Measurements from ENCODE around the gene UBAP1L.
"Not testable (repeated sequence)": the region's sequence is repeated elsewhere in the genome, so short reads cannot be mapped to it uniquely, and the experiment has no call there.

Gene UBAP1L

DNA sequence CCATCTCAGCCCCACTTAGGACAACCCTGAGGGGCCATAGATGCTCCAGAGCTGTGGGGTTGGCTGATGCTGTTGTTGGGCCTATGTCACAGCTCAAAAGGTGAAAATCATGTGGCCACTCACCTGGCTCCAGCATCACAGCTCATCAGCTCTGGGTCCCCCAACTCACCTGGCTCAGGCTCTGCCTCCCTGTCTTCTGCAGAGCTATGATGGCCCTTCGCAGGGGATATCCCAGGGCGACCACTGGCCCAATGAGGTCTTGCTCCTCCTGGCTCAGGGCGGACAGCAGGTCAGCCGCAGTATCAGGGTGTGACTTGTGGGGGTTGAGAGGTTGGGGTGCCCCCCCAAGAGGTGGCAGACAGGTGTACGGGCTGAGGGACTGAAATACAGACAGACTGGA is 15.7 kb downstream of the UBAP1L start:
- no peak overlapping the region for H3K4me3 ChIP-seq (ENCODE audit: low read depth, low read length)
- TF ChIP-seq, protein P1, sequence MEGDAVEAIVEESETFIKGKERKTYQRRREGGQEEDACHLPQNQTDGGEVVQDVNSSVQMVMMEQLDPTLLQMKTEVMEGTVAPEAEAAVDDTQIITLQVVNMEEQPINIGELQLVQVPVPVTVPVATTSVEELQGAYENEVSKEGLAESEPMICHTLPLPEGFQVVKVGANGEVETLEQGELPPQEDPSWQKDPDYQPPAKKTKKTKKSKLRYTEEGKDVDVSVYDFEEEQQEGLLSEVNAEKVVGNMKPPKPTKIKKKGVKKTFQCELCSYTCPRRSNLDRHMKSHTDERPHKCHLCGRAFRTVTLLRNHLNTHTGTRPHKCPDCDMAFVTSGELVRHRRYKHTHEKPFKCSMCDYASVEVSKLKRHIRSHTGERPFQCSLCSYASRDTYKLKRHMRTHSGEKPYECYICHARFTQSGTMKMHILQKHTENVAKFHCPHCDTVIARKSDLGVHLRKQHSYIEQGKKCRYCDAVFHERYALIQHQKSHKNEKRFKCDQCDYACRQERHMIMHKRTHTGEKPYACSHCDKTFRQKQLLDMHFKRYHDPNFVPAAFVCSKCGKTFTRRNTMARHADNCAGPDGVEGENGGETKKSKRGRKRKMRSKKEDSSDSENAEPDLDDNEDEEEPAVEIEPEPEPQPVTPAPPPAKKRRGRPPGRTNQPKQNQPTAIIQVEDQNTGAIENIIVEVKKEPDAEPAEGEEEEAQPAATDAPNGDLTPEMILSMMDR (IDR thresholded peaks at IDR 0.05; ENCODE audit: low read depth, low read length) = no peak

GRCh38 chr15:65097651-65098263 is 17.2 kb downstream of the UBAP1L start:
- H3K4me3 ChIP-seq (ENCODE audit: low read depth, low read length) = no peak overlapping the region
- TF ChIP-seq, protein P1 (IDR thresholded peaks at IDR 0.05; ENCODE audit: low read depth, low read length) = no peak

GRCh38 chr15:65096481-65097385 is 18.3 kb downstream of the UBAP1L start:
- TF ChIP-seq, protein P1 (IDR thresholded peaks at IDR 0.05; ENCODE audit: low read depth, low read length) = no peak
- no peak overlapping the region for H3K4me3 ChIP-seq (ENCODE audit: low read depth, low read length)

DNA sequence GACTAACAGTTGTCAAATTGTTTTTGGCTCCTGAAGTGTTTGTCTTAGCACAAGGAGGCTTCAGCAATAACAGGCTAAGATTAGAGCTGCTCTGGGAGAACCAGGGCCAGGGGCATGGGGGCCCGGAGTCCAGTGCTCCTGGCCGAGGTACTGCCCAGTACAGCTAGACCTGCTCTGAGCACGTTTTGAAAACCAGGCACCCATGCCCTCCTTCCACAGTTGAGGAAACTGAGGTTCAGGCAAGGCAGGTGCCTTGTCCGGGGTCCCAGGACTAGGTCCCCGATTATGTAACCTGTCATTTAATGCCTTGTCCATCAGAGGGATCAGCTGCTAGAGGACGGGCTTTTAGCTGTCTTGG is 19.3 kb downstream of the UBAP1L start:
- no peak overlapping the region for H3K4me3 ChIP-seq (ENCODE audit: low read depth, low read length)
- TF ChIP-seq, protein P1 (IDR thresholded peaks at IDR 0.05; ENCODE audit: low read depth, low read length) = no peak

DNA sequence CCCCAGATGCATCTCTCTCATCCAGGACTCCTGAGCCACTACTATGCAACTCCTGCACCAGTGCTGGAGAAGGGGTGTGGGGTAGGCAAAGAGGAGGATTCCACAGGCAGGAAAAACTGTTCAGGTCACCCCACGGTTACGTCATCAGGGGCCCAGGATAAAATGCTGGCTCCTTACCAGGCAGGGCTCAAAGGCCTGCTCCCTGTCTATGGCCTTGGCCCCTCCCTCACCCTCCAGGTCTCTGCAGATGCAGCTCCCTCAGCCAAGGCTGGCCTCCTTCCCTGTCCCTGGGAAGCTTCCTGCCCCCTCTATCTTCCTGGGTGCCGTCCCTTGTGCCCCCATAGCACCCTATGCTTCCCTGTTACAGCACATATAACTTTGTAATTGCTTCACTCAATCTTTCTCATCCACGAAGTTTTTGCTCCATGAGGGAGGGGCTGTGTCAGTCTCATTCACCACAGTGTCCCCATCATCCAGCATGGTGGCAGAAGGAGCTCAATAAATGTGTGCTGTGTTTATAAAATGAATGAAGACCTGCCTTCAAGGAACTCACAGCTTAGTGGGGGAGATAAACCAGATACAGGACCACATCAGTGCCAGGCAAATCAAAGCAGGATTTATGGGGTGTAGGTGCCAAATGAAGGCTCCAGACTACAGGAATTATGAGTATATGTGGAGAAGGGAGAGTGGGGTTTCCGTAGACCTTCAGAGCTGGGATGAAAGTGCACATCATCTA is 19.8 kb downstream of the UBAP1L start:
- no peak overlapping the region for H3K4me3 ChIP-seq (ENCODE audit: low read depth, low read length)
- TF ChIP-seq, protein P1 (IDR thresholded peaks at IDR 0.05; ENCODE audit: low read depth, low read length) = no peak

- TF ChIP-seq, protein P1 (IDR thresholded peaks at IDR 0.05; ENCODE audit: low read depth, low read length) = no peak
- no peak overlapping the region for H3K4me3 ChIP-seq (ENCODE audit: low read depth, low read length)
Observed at GRCh38 chr15:65094294-65094995, 20.6 kb downstream of the UBAP1L start.

DNA sequence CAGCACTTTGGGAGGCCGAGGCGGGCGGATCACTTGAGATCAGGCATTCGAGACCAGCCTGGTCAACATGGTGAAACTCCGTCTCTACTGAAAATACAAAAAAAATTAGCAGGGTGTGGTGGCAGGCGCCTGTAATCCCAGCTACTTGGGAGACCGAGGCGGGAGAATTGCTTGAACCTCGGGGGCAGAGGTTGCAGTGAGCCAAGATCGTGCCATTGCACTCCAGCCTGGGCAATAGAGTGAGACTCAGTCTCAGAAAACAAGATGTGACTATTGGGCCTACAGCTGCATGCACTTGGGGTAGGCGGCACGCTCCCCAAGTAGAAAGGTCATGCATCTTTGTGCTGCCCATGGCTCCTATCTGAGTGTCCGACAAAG is 21.2 kb downstream of the UBAP1L start:
- not testable (repeated sequence) for H3K4me3 ChIP-seq (ENCODE audit: low read depth, low read length)

All from WI38 (cell line).